ENCODE measurements around the gene CR1L. TPM values are rescaled to one million over a fixed set of nuclear protein-coding genes. Genes with fewer than 3 reads are reported as not detected.

CR1L gene
- total and polyA plus RNA-seq, 9 of the 15 experiments (the other 6 are each of a cell fraction or from before 2014, with no cell fraction given): 10.1 to 74.8 (median 34.3) TPM

GRCh38 chr1:207649210-207649753, 4.3 kb downstream of the CR1L start (continued):
- TF ChIP-seq TFAP4 (CRISPR knock-in tag; IDR thresholded peaks at IDR 0.05; ENCODE audit: borderline replicate concordance) (no peak), MGA (IDR thresholded peaks at IDR 0.05) (no peak), WHSC1 (IDR thresholded peaks at IDR 0.05; ENCODE audit: low read length) (no peak), ZNF785 (CRISPR knock-in tag; IDR thresholded peaks at IDR 0.05) (no peak), ZFX (CRISPR knock-in tag; IDR thresholded peaks at IDR 0.05) (peak; percentile 35; the same call in 1 of the 2 replicates)
- TF ChIP-seq, protein P1, sequence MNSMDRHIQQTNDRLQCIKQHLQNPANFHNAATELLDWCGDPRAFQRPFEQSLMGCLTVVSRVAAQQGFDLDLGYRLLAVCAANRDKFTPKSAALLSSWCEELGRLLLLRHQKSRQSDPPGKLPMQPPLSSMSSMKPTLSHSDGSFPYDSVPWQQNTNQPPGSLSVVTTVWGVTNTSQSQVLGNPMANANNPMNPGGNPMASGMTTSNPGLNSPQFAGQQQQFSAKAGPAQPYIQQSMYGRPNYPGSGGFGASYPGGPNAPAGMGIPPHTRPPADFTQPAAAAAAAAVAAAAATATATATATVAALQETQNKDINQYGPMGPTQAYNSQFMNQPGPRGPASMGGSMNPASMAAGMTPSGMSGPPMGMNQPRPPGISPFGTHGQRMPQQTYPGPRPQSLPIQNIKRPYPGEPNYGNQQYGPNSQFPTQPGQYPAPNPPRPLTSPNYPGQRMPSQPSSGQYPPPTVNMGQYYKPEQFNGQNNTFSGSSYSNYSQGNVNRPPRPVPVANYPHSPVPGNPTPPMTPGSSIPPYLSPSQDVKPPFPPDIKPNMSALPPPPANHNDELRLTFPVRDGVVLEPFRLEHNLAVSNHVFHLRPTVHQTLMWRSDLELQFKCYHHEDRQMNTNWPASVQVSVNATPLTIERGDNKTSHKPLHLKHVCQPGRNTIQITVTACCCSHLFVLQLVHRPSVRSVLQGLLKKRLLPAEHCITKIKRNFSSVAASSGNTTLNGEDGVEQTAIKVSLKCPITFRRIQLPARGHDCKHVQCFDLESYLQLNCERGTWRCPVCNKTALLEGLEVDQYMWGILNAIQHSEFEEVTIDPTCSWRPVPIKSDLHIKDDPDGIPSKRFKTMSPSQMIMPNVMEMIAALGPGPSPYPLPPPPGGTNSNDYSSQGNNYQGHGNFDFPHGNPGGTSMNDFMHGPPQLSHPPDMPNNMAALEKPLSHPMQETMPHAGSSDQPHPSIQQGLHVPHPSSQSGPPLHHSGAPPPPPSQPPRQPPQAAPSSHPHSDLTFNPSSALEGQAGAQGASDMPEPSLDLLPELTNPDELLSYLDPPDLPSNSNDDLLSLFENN (IDR thresholded peaks at IDR 0.05; ENCODE audit: low read depth in 2 of 2, low read length in 2 of 2): no peak
- TF ChIP-seq, protein P2, sequence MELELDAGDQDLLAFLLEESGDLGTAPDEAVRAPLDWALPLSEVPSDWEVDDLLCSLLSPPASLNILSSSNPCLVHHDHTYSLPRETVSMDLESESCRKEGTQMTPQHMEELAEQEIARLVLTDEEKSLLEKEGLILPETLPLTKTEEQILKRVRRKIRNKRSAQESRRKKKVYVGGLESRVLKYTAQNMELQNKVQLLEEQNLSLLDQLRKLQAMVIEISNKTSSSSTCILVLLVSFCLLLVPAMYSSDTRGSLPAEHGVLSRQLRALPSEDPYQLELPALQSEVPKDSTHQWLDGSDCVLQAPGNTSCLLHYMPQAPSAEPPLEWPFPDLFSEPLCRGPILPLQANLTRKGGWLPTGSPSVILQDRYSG (tag; conservative IDR thresholded peaks at IDR 0.05; ENCODE audit: low read depth): no peak
- TF ChIP-seq, protein P3, sequence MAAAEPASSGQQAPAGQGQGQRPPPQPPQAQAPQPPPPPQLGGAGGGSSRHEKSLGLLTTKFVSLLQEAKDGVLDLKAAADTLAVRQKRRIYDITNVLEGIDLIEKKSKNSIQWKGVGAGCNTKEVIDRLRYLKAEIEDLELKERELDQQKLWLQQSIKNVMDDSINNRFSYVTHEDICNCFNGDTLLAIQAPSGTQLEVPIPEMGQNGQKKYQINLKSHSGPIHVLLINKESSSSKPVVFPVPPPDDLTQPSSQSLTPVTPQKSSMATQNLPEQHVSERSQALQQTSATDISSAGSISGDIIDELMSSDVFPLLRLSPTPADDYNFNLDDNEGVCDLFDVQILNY (CRISPR knock-in tag; IDR thresholded peaks at IDR 0.05): no peak

Data from K562 (cell line).